Activated T-helper 1 cell treated with anti-CD3 and anti-CD28 coated beads, Interleukin-12 subunit alpha, Interleukin-12 subunit beta, Interleukin-2, Interleukin-4 antibody, amounts not matched to agents 30 ng/mL and 10 ng/mL and 1 ng/mL, durations not matched to agents 14 hours and 24 hours and 36 hours (primary cell): ENCODE measurements around the gene SORBS2. TPM values are rescaled to one million over a fixed set of nuclear protein-coding genes. Genes with fewer than 3 reads are reported as not detected.

Experiments
- DNase-seq: peaks from one replicate; pipeline ENCODE4 v3.0.0; 2021; ENCODE audit warnings: low spot score
- H3K27ac Mint-ChIP-seq: one replicate; pipeline ENCODE4 v1.8.0; 2021; ENCODE audit warnings: mild to moderate bottlenecking, mixed read lengths
- H3K27me3 Mint-ChIP-seq: one replicate; pipeline ENCODE4 v1.8.0; 2022; ENCODE audit warnings: mild to moderate bottlenecking, moderate library complexity, mixed read lengths; ENCODE audit not compliant: insufficient read depth
- H3K36me3 Mint-ChIP-seq: one replicate; pipeline ENCODE4 v1.8.0; 2021; ENCODE audit warnings: low read depth, mixed read lengths
- H3K4me1 Mint-ChIP-seq: one replicate; pipeline ENCODE4 v1.8.0; 2021; ENCODE audit warnings: low read depth, mixed read lengths
- H3K4me3 Mint-ChIP-seq: one replicate; pipeline ENCODE4 v1.8.0; 2021; ENCODE audit warnings: mild to moderate bottlenecking, moderate library complexity, mixed read lengths
- H3K9me3 Mint-ChIP-seq: one replicate; pipeline ENCODE4 v1.8.0; 2021; ENCODE audit warnings: mixed read lengths
- intact Hi-C: fragments of 100-400 bp; cut with micrococcal nuclease; formaldehyde crosslinking; loops from one replicate; pipeline ENCODE4 v1.15.1; 2024
- total RNA-seq: library from RNA; stranded (reverse); gene quantifications from 2 replicates; pipeline ENCODE4 v1.2.3, GENCODE V29; 2022

Gene SORBS2
- total RNA-seq, 1 donor from 2014 or later = not detected

DNA sequence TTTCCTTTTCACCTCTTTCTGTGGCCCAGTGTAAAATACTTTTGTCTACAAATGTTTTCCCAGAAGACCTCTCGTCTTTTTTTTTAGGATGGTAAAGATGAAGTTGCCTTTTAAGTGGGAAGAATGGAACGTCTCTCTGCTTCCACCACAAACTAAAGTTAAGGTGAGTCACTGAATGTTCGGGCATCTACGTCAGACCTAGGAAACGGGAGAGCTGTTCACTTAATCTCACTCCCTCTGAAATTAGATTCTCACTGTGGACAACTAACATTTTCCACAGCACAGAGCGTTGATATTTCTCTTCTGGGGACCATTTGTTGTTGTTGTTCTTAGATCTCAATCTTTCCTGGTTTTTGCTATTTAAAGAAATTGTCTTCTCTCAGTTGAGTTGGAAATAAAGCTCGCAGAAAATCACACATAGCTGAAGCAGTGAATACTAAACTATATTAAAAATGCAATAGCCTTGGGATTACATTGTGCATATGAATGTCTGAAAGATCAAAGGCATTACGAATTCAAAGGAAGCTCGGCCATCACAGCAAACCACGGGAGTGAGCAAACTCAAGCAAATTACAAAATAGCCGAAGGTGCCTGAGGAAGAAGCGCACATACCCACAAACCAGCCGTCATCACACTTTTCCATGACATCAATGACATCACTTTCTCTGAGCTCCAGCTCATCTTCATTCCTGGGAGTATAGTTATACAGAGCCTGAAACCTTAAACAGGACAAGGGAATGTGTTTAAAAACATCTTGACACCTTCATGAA, 222.7 kb downstream of the SORBS2 start:
- H3K4me1 Mint-ChIP-seq = peaks cover 12% of the 10 kb centered on the region
- intact Hi-C loops = no loop called here
- no peak for DNase-seq
- H3K36me3 Mint-ChIP-seq = peaks cover 5% of the 10 kb centered on the region
- H3K27me3 Mint-ChIP-seq = peaks cover 39% of the 10 kb centered on the region
- peaks cover 10% of the 10 kb centered on the region for H3K9me3 Mint-ChIP-seq
- no peak overlapping the region for H3K27ac Mint-ChIP-seq
- H3K4me3 Mint-ChIP-seq = no peak overlapping the region

DNA sequence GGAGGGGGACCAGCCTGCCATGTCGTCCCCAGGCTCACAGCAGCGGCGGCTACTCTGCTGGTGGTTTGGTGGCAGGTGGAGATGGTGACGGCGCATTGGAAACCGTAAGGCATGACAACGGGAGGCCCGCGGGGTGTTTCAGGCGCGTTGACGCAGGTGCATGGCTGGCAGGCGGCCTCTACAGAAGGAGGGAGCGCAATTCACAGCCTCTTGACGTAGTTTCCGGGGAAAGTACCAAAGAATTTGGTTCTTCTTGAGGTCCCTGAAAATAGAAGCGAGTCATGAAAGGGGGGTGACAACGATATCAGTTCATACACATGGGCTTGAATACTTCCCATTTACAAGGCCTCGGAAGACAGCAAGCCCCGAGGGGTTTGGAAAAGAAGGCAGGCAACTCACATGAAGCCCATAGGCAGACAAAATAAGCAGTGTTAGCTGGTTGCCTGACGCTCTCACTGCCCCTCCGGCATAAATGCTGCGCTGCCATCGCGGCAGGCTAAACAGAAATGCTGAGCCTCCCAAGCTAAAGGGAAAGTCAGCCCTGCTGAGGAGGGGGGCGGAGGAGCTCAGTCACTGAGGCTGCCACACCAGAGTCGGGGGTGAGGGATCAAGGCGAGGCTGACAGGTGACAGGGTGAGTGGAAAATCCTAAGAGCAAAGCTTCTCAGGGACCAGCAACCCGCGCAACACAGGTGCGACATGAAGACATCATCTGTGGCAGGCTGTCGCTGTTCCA, 224.4 kb downstream of the SORBS2 start:
- intact Hi-C loops = no loop called here
- H3K9me3 Mint-ChIP-seq = peaks cover 10% of the 10 kb centered on the region
- H3K36me3 Mint-ChIP-seq = peaks cover 5% of the 10 kb centered on the region
- peaks cover 37% of the 10 kb centered on the region for H3K27me3 Mint-ChIP-seq
- peaks cover 12% of the 10 kb centered on the region for H3K4me1 Mint-ChIP-seq
- peak overlapping the region; percentile 55 for H3K27ac Mint-ChIP-seq
- H3K4me3 Mint-ChIP-seq = peak overlapping the region; percentile 53
- peak; percentile 30 for DNase-seq

DNA sequence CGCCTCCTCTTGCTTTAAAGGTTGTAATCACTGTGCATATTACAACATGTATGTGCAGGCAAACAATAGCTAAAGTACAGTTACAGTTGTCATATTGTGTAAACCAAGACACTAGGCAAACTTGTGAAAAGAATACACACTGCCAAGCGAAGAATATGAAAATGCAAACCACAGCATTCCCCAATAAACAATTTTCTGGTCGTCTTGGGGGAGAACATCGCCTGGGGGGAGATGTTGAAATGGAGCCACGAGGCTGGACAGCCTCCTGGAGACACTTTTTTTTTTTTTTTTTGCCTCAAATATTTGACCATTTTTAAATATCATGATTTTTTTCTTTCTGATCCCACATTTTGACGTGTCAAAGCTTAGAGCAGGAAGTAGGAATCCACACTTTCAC, 225.0 kb downstream of the SORBS2 start:
- DNase-seq = no peak
- peak overlapping the region; percentile 55 for H3K27ac Mint-ChIP-seq
- intact Hi-C loops = no loop called here
- H3K4me3 Mint-ChIP-seq = peak overlapping the region; percentile 53
- H3K9me3 Mint-ChIP-seq = peaks cover 10% of the 10 kb centered on the region
- peaks cover 5% of the 10 kb centered on the region for H3K36me3 Mint-ChIP-seq
- peaks cover 12% of the 10 kb centered on the region for H3K4me1 Mint-ChIP-seq
- peaks cover 37% of the 10 kb centered on the region for H3K27me3 Mint-ChIP-seq

DNA sequence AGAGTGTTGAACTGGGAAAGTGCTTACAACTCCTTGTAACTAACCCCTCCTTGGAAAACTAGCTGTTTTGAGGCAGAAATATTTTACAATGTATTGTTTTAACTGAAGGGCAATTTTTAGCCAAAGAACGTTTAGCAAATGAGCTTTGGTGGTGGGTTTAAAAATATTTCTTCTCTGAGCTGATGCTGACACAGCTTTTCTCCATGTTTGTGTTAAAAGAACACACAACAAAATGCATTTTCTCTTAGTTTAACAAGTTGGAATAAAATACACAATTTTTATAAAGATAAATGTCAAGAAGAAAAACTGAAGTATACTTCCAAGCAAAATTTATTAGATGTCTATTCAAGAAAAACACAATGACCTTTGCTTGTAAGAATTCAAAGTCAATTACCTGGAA, 226.8 kb downstream of the SORBS2 start:
- intact Hi-C loops = no loop called here
- Mint-ChIP-seq H3K9me3 (peaks cover 10% of the 10 kb centered on the region), H3K4me1 (peaks cover 12% of the 10 kb centered on the region), H3K27me3 (peaks cover 39% of the 10 kb centered on the region), H3K27ac (no peak overlapping the region), H3K36me3 (peaks cover 5% of the 10 kb centered on the region), H3K4me3 (no peak overlapping the region)
- DNase-seq = no peak

DNA sequence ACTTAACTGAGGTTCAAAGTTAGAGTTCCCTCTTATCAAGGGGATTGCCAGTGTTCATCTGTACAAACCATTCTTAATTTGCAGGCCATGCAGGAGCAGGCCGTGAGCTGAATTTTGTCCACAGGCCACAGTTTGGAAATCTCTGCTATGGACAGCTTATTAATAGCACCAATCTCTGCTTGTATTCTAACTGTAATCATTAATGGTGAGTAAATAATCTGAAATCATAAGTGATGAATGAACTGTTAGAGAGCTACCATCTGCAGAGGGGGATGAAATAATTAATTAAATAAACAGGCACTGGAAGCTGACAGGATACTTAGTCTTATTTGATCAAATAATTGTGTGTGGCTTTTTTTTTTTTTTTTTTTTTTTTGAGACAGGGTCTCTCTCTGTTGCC, 228.2 kb downstream of the SORBS2 start:
- H3K4me1 Mint-ChIP-seq = peaks cover 12% of the 10 kb centered on the region
- peaks cover 5% of the 10 kb centered on the region for H3K36me3 Mint-ChIP-seq
- DNase-seq = no peak
- no peak overlapping the region for H3K27ac Mint-ChIP-seq
- intact Hi-C loops = no loop called here
- peaks cover 31% of the 10 kb centered on the region for H3K27me3 Mint-ChIP-seq
- no peak overlapping the region for H3K4me3 Mint-ChIP-seq
- peaks cover 10% of the 10 kb centered on the region for H3K9me3 Mint-ChIP-seq

DNA sequence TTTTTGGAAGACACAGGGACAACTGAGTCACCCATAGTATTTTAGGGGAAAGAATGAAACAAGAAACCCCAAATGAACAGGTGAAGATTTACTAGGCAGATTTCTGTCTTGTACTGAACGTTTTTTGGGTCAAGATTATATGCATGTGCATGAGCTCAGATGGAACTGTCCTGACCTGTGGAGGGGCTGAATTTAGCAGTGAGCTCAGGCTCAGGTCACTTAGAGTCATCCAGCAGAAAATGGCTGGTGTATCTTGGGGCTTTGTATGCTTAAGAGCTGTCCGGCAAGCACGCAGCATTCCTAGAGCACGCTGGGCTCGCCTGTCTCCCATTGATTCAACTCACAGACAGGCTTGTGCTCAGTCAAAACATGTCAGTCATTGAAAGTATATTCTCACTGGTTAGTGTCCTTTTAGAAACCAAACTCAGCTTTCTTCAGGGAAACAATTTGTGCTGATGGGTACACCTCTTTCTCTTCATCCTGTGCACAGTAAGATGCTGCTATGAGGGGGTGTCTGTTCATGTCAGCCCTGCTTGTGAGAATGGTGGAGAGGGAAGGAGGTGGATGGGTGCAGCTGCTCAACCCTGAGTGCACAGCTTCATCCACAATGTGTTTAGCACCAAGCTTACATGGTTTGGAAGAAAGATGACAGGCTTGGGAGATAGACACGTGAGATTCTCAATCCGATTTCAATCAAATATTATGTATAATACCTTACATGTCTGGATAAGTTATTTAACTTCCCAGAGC, 229.2 kb downstream of the SORBS2 start:
- H3K27me3 Mint-ChIP-seq = peaks cover 28% of the 10 kb centered on the region
- DNase-seq = no peak
- H3K4me1 Mint-ChIP-seq = peaks cover 12% of the 10 kb centered on the region
- intact Hi-C loops = no loop called here
- H3K27ac Mint-ChIP-seq = no peak overlapping the region
- peaks cover 5% of the 10 kb centered on the region for H3K36me3 Mint-ChIP-seq
- no peak overlapping the region for H3K4me3 Mint-ChIP-seq
- peaks cover 10% of the 10 kb centered on the region for H3K9me3 Mint-ChIP-seq

DNA sequence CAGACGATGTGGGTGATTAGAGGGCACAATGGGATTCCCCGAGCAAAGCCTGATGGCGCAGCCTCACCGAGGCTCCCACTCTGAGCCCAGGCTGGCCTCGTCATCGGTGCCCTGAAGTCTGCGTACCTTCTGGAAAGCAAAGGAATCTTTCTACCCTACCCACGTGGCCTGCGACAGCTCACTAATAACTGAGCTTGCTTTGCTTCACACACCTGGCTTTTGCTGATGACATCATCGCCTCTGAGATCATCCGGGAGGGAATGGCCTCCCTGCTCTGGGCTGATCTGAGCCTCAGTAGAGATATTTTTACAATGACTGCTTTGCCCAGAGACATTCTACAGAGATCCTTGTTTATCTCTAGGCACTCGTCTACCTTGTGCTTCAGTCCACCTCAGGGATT, 231.3 kb downstream of the SORBS2 start:
- H3K9me3 Mint-ChIP-seq = no peaks in the 10 kb centered on the region
- H3K4me1 Mint-ChIP-seq = no peaks in the 10 kb centered on the region
- no peak overlapping the region for H3K4me3 Mint-ChIP-seq
- no peaks in the 10 kb centered on the region for H3K36me3 Mint-ChIP-seq
- no peak for DNase-seq
- intact Hi-C loops = no loop called here
- H3K27me3 Mint-ChIP-seq = peaks cover 21% of the 10 kb centered on the region
- no peak overlapping the region for H3K27ac Mint-ChIP-seq

DNA sequence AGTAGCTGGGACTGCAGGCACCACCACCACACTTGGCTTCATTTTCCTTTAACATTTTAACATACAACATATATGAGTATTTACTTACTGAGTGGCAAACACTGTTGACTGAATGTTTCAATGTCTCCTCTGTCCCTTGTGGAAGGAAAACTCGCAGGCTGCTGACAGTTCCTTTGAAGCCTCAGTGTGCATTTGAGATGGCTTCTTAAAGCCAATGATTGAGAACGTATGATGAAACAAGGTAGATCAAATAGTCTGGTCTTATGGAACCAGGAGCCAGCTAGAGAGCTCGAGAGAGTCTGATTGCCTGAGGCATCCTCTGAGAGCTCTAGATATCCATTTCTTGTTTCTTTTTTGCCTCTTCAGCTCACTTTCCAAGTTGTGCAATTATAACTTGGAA, 233.7 kb downstream of the SORBS2 start:
- Mint-ChIP-seq H3K4me3 (no peak overlapping the region), H3K9me3 (no peaks in the 10 kb centered on the region), H3K27me3 (peaks cover 15% of the 10 kb centered on the region), H3K27ac (no peak overlapping the region), H3K36me3 (no peaks in the 10 kb centered on the region), H3K4me1 (no peaks in the 10 kb centered on the region)
- DNase-seq = no peak
- intact Hi-C loops = no loop called here

DNA sequence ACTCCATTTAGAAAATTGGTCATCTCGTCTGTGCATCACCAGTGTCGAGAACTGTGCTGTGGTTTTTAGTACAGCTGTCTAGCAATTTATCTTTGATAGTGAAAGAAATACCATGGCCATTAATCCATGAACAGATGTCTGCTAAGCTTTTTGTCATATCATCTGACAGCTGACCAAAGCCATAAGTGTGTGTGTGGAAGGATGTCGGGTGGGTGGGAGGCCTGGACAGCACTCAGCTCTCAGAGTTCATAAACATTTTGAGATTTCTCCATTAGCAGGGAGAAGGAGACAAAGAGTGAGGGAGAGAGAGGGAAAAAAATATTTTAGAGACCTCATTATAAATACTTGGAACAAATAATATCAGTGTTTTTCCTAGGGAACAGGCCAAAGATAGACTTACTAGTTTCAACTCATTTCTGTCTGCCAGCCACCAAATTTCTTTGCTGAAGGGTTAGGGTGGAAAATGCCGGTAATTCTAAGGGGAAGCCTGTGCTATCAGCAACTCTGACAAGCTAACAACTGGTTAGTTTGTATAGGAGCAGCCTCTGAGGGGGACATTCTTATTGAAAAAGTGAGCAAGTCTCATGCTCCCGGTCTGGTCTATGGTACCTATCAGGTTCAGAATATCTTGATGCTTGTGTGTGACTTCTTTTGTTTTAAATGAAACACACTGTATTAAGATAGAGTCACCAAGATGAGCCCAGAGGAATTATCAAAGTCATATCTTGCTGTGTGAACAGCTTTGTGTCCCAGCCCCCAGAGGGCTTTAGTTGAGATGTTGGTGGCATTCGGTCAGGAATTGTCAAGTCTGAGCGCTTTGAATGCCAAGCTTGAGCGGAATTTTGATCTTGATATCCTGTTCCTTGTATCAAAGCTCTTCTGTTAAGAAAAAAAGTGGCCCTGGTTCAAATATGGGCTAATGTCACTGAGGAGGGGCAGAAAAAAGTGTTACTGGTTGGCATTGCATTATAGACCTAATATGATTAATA, 234.7 kb downstream of the SORBS2 start:
- H3K9me3 Mint-ChIP-seq = no peaks in the 10 kb centered on the region
- no peak overlapping the region for H3K27ac Mint-ChIP-seq
- peaks cover 15% of the 10 kb centered on the region for H3K27me3 Mint-ChIP-seq
- intact Hi-C loops = no loop called here
- H3K4me3 Mint-ChIP-seq = no peak overlapping the region
- H3K36me3 Mint-ChIP-seq = no peaks in the 10 kb centered on the region
- no peaks in the 10 kb centered on the region for H3K4me1 Mint-ChIP-seq
- DNase-seq = no peak

DNA sequence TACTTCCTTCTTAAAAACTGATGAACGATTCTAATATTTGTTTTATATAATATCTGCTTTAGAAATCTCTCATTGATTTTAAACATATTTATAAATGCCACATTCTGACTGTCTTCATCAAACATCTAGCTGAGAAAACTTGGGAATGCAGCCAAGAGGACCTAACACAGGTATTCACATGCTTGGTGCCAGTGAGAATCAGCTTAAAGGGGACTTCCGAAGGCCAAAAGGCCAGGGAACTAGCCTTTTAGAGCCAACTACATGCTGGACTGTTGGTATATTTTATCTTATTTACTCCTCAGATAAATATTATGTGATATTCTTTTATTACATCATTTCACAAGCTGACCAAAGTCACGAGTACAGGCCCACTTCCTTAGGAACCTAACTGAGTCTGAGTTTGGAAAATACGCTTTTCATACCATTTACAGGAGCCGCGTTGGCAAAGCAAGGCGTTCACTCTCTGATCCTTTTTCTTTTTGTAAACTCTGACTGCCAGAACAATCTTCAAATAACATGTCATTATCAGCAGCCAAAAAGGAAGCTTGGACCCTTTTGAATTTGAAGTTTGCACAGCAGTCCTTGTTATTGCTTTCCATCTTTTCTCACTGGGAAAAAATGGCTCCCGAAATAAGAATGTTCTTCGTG, 235.6 kb downstream of the SORBS2 start:
- Mint-ChIP-seq H3K27me3 (peaks cover 15% of the 10 kb centered on the region), H3K4me3 (no peak overlapping the region), H3K9me3 (no peaks in the 10 kb centered on the region), H3K4me1 (no peaks in the 10 kb centered on the region), H3K27ac (no peak overlapping the region), H3K36me3 (no peaks in the 10 kb centered on the region)
- intact Hi-C loops = no loop called here
- no peak for DNase-seq

DNA sequence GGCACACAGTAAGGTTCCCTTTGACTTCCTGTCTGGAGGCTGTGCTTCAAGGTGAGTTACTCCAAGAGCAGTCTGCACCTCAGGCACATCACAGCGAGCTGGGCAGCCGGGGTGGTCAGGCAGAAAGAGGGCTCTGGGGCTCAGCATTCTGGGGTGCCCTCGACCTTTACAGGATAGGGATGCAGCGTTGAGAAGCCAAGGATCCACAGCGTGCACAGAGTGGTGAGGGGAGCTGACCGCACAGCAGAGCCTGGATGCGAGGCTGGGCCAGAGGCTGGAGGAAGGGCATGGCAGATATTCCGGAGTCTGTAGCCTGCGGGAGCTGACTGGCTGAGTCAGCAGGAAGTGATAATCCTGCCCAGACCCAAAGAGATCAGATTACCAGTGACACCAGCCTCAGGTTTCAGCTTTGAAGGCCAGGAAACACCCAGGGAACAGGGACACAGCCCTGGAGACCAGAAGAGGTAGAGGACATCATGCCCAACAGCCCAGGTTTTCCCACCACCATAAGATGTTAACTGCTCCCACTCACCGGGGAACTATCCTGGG, 238.3 kb downstream of the SORBS2 start:
- no peak overlapping the region for H3K4me3 Mint-ChIP-seq

More for the DNA sequence above, 238.3 kb downstream of the SORBS2 start:
- no peak for DNase-seq
- Mint-ChIP-seq H3K27me3 (peaks cover 10% of the 10 kb centered on the region), H3K27ac (no peak overlapping the region), H3K9me3 (no peaks in the 10 kb centered on the region), H3K4me1 (no peaks in the 10 kb centered on the region), H3K36me3 (no peaks in the 10 kb centered on the region)
- intact Hi-C loops = no loop called here
